Keratinocyte (primary cell): Measurements from ENCODE around the gene RSBN1.

Source experiments
- CTCF ChIP-seq, 3 experiments: IDR thresholded peaks in 1 of 3; conservative IDR thresholded peaks in 1 of 3; optimal IDR thresholded peaks in 1 of 3; 2 replicates in 2 of 3; 3 replicates in 1 of 3; pipeline versions ENCODE3 to v1.5.1; 2011; ENCODE audit warnings: low read length in 3 of 3, mild to moderate bottlenecking in 3 of 3, moderate library complexity in 2 of 3, control low read depth in 1 of 3, inconsistent platforms in 1 of 3; ENCODE audit not compliant: insufficient read depth in 2 of 3; ENCODE audit errors: extremely low read depth in 1 of 3
- EZH2 ChIP-seq: IDR thresholded peaks from one replicate; pipeline ENCODE4 v1.6.1; 2012; ENCODE audit warnings: inconsistent platforms, mild to moderate bottlenecking, low read length, moderate library complexity

GRCh38 chr1:113760102-113761080 lies 51.9 kb downstream of the RSBN1 start:
- TF ChIP-seq CTCF (optimal IDR thresholded peaks at IDR 0.05 in 1 of 3, IDR thresholded peaks at IDR 0.05 in 1 of 3, conservative IDR thresholded peaks at IDR 0.05 in 1 of 3; ENCODE audit: extremely low read depth in 1 of 3, insufficient read depth in 2 of 3, low read length in 3 of 3) (no peak), EZH2 (no peak)
